ENCODE data around the gene VAV1. TPM values are rescaled to one million over a fixed set of nuclear protein-coding genes. Genes with fewer than 3 reads are reported as not detected.
A peak's percentile ranks its signal among the peaks of the same experiment; 100 is the strongest.

Gene VAV1
- total and polyA plus RNA-seq, 2 experiments from 2014 or later = 0.82 to 1.8 TPM

GRCh38 chr19:6806488-6806887 is 34.0 kb downstream of the VAV1 start:
- no peaks in the 10 kb centered on the region for H3F3A ChIP-seq (replicated peaks; ENCODE audit: low read depth)
- H3K4me3 ChIP-seq = no peak overlapping the region
- DNase-seq (ENCODE audit: low spot score) (peak; percentile 51), ATAC-seq (no peak)
- H3K4me1 ChIP-seq (ENCODE audit: insufficient read depth) = peaks cover 15% of the 10 kb centered on the region
- no peaks in the 10 kb centered on the region for H3K27me3 ChIP-seq (ENCODE audit: insufficient read depth)
- no peak overlapping the region for H3K27ac Mint-ChIP-seq
- no peaks in the 10 kb centered on the region for H4K20me1 ChIP-seq (replicated peaks; ENCODE audit: insufficient read depth)
- peaks cover 2% of the 10 kb centered on the region for H3K27me3 Mint-ChIP-seq (ENCODE audit: insufficient read depth, low read depth, poor library complexity)
- no peaks in the 10 kb centered on the region for H3K36me3 ChIP-seq (ENCODE audit: insufficient read depth)
- H3K4me3 Mint-ChIP-seq = no peak overlapping the region
- no peaks in the 10 kb centered on the region for H3K79me2 ChIP-seq (replicated peaks; ENCODE audit: insufficient read depth)
- no peak for TF ChIP-seq EZH2phosphoT487 (IDR thresholded peaks at IDR 0.05; ENCODE audit: unreplicated experiment)
- TF ChIP-seq ZNF462 (CRISPR knock-in tag; IDR thresholded peaks at IDR 0.05) = no peak
- no peak for TF ChIP-seq STAT1 (IDR thresholded peaks at IDR 0.05; ENCODE audit: unreplicated experiment)
- TF ChIP-seq CTCF (conservative IDR thresholded peaks at IDR 0.05; ENCODE audit: low read depth in 2 of 2) = no peak
- TF ChIP-seq ETS1 (IDR thresholded peaks at IDR 0.05) = no peak
- no peak for TF ChIP-seq CREB1 (CRISPR knock-in tag; IDR thresholded peaks at IDR 0.05; ENCODE audit: low read depth)
- no peak for TF ChIP-seq ZNF331 (CRISPR knock-in tag; IDR thresholded peaks at IDR 0.05; ENCODE audit: low read depth)
- TF ChIP-seq NANOG (IDR thresholded peaks at IDR 0.05; ENCODE audit: borderline replicate concordance) = no peak
- TF ChIP-seq EZH2 (IDR thresholded peaks at IDR 0.05; ENCODE audit: low read depth, unreplicated experiment) = no peak
- no peak for TF ChIP-seq POLR2AphosphoS5 (IDR thresholded peaks at IDR 0.05; ENCODE audit: low read depth)
- no peak for TF ChIP-seq REST (IDR thresholded peaks at IDR 0.05; ENCODE audit: unreplicated experiment)
- no peak for TF ChIP-seq ZNF114 (CRISPR knock-in tag; IDR thresholded peaks at IDR 0.05)
- TF ChIP-seq JUNB (IDR thresholded peaks at IDR 0.05; ENCODE audit: unreplicated experiment) = no peak
- no peaks in the 10 kb centered on the region for H3K9me2 ChIP-seq (ENCODE audit: insufficient read depth)
- H3K4me1 Mint-ChIP-seq = no peaks in the 10 kb centered on the region
- no peak overlapping the region for H2AFZ ChIP-seq
- H3K36me3 Mint-ChIP-seq (ENCODE audit: low read depth) = peaks cover 40% of the 10 kb centered on the region
- H3K27ac ChIP-seq (ENCODE audit: low read depth) = no peak overlapping the region
- H3K9me3 Mint-ChIP-seq = peaks cover 94% of the 10 kb centered on the region
- no peak overlapping the region for H3K4me2 ChIP-seq

All from GM23338 (cell line).